Amniotic epithelial cell (primary cell): Measurements from ENCODE around the gene ALOX12.
A peak's percentile ranks its signal among the peaks of the same experiment; 100 is the strongest.
"Not testable (repeated sequence)": the region's sequence is repeated elsewhere in the genome, so short reads cannot be mapped to it uniquely, and the experiment has no call there.

Source experiments
- DNase-seq: peaks from one replicate; pipeline ENCODE4 v3.0.0-alpha.2; 2010; ENCODE audit warnings: low read depth

ALOX12 gene

GRCh38 chr17:7046127-7046724, 50.4 kb downstream of the ALOX12 start:
- no peak for DNase-seq

GRCh38 chr17:7046725-7047397, 51.0 kb downstream of the ALOX12 start:
- DNase-seq, result peak; percentile 62

GRCh38 chr17:7047566-7047965, 51.7 kb downstream of the ALOX12 start:
- DNase-seq, result no peak

- DNase-seq, result no peak
Observed at GRCh38 chr17:7048968-7049367, 53.1 kb downstream of the ALOX12 start.

GRCh38 chr17:7050583-7050982, 54.7 kb downstream of the ALOX12 start:
- not testable (repeated sequence) for DNase-seq

- peak; percentile 71 for DNase-seq
Observed at GRCh38 chr17:7056386-7056785, 60.5 kb downstream of the ALOX12 start.

- peak; percentile 70 for DNase-seq
Observed at GRCh38 chr17:7058831-7059447, 63.1 kb downstream of the ALOX12 start.
